ENCODE results near the gene SORCS1. TPM values are rescaled to one million over a fixed set of nuclear protein-coding genes. Genes with fewer than 3 reads are reported as not detected.
A peak's percentile ranks its signal among the peaks of the same experiment; 100 is the strongest.

SORCS1 gene
- total and polyA plus RNA-seq, 2 of the 8 experiments (the other 6 are each of a cell fraction or from before 2014, with no cell fraction given): 4.1 to 4.6 TPM

DNA sequence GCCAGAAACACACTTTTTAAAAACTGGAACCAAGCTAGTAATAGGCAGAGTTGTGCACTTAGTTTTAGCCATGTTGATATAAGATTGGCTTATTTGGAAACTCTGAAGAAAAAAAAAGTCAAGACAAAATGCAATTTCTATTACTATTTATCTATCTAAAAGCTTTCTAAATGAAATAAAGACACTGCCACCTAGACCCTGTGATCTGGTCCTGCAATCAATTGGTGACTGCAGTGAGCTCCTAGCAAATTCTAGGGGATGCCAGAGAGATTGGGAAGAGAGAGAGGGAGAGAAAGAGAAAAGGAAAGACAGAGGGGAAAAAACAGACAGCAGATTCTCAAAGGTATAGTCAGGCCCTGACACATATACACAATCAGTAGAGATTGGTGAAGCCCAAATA is 25.3 kb downstream of the SORCS1 start:
- H2BK20ac ChIP-seq (ENCODE audit: low read length): no peak overlapping the region
- TF ChIP-seq YY1 (IDR thresholded peaks at IDR 0.05; ENCODE audit: low read depth, low read length) (no peak), EP300 (IDR thresholded peaks at IDR 0.05; ENCODE audit: borderline replicate concordance in 1 of 2, low read depth in 2 of 2, low read length in 2 of 2) (no peak), POLR2A (IDR thresholded peaks at IDR 0.05; ENCODE audit: control extremely low read depth in 1 of 2, low read depth in 2 of 2, low read length in 2 of 2) (no peak), CHD1 (IDR thresholded peaks at IDR 0.05; ENCODE audit: low read depth, low read length) (no peak), SIRT6 (IDR thresholded peaks at IDR 0.05; ENCODE audit: low read length) (no peak), RAD21 (IDR thresholded peaks at IDR 0.05 in 1 of 2, conservative IDR thresholded peaks at IDR 0.05 in 1 of 2; ENCODE audit: low read depth in 2 of 2, low read length in 2 of 2) (peak; percentile 15 to 31; a peak in 3 of 4 replicates)

More for the DNA sequence above, 25.3 kb downstream of the SORCS1 start:
- ChIA-PET POLR2A (ENCODE audit: partially characterized antibody) (no interaction called here), CTCF (ENCODE audit: partially characterized antibody) (interaction anchor here (0.7 to 1.8 kb wide), 8 partner anchors 126 to 432 kb away, joined by 3 to 6 read pairs (median 3); no protein-coding TSS in a partner anchor)
- no peak overlapping the region for H2BK15ac ChIP-seq (ENCODE audit: low read length)
- no peak overlapping the region for H4K91ac ChIP-seq (replicated peaks; ENCODE audit: insufficient read length, low read length)
- H3K27me3 ChIP-seq (replicated peaks in 1 of 4; ENCODE audit: control insufficient read depth in 3 of 4, extremely low read depth in 1 of 4, insufficient read depth in 3 of 4, low read length in 3 of 4): no peaks in the 10 kb centered on the region
- DNase-seq (ENCODE audit: low read depth in 1 of 2, low spot score in 2 of 2): no peak
- no peak overlapping the region for H2BK12ac ChIP-seq (ENCODE audit: low read depth, low read length)
- H3K23ac ChIP-seq (ENCODE audit: insufficient read length): no peak overlapping the region
- no peak overlapping the region for H3K27ac ChIP-seq (ENCODE audit: low read depth, low read length)
- no peaks in the 10 kb centered on the region for H3K9me3 ChIP-seq (ENCODE audit: insufficient read depth in 2 of 2, low read depth in 1 of 2, low read length in 1 of 2)
- no peak for FAIRE-seq
- no peaks in the 10 kb centered on the region for H4K20me1 ChIP-seq (replicated peaks in 1 of 2; ENCODE audit: control insufficient read depth in 1 of 2, insufficient read depth in 2 of 2, low read length in 2 of 2)
- no peaks in the 10 kb centered on the region for H3K36me3 ChIP-seq (ENCODE audit: control insufficient read depth in 2 of 4, insufficient read depth in 4 of 4, low read length in 3 of 4)
- no peak overlapping the region for H3K4me3 ChIP-seq (ENCODE audit: extremely low read depth in 1 of 4, insufficient read depth in 2 of 4, low read depth in 3 of 4, low read length in 4 of 4)
- H3K79me2 ChIP-seq (ENCODE audit: control insufficient read depth in 1 of 2, insufficient read depth in 2 of 2, low read length in 2 of 2): no peaks in the 10 kb centered on the region
- H3K4me2 ChIP-seq (ENCODE audit: insufficient read depth in 1 of 2, low read depth in 2 of 2, low read length in 2 of 2): no peak overlapping the region
- H2BK5ac ChIP-seq (ENCODE audit: low read depth, low read length): no peak overlapping the region
- no peak overlapping the region for H2BK120ac ChIP-seq (replicated peaks; ENCODE audit: low read depth, low read length)
- no peak overlapping the region for H3K4ac ChIP-seq (replicated peaks; ENCODE audit: insufficient read length, low read depth, low read length)
- H3K4me1 ChIP-seq (replicated peaks in 1 of 4; ENCODE audit: control insufficient read depth in 3 of 4, insufficient read depth in 4 of 4, low read length in 3 of 4): peaks cover 0 to 2% (median 0%) of the 10 kb centered on the region in 4 experiments; a peak in 1 of 7 replicates
- no peak overlapping the region for H4K8ac ChIP-seq (ENCODE audit: extremely low read depth, insufficient read depth, low read length)
- no peak overlapping the region for H3K9ac ChIP-seq (replicated peaks in 1 of 4; ENCODE audit: extremely low read depth in 1 of 4, low read depth in 3 of 4, low read length in 3 of 4)
- no peak overlapping the region for H2AK5ac ChIP-seq (ENCODE audit: low read depth, low read length)
- H3K14ac ChIP-seq (ENCODE audit: insufficient read length): no peak overlapping the region
- no peaks in the 10 kb centered on the region for H3K79me1 ChIP-seq (ENCODE audit: low read depth, low read length)
- no peak overlapping the region for H3K18ac ChIP-seq (ENCODE audit: extremely low read depth, low read length)
- no peaks in the 10 kb centered on the region for H3K23me2 ChIP-seq (ENCODE audit: low read depth, low read length)
- H2AFZ ChIP-seq (ENCODE audit: low read length): no peak overlapping the region
- H4K5ac ChIP-seq (ENCODE audit: insufficient read length, low read depth, low read length): no peak overlapping the region
- H3K56ac ChIP-seq (replicated peaks; ENCODE audit: insufficient read length, low read depth, low read length): no peak overlapping the region
